SK-N-SH (cell line): ENCODE data around the gene CCDC171. TPM values are rescaled to one million over a fixed set of nuclear protein-coding genes. Genes with fewer than 3 reads are reported as not detected.
"Not testable (repeated sequence)": the region's sequence is repeated elsewhere in the genome, so short reads cannot be mapped to it uniquely, and the experiment has no call there.

Experiments
- CTCF ChIA-PET: fragments of 300-600, 350-600 bp; formaldehyde crosslinking; extraction: SDS; loops from one replicate; lab custom pipeline; 2021; lab: Yijun Ruan, JAX
- POLR2A ChIA-PET: fragments of 350-600 bp; sonication (Branson Sonifier 250); formaldehyde crosslinking; extraction: SDS; loops from one replicate; lab custom pipeline; 2020; ENCODE audit warnings: antibody characterized with exemption, inconsistent platforms; lab: Yijun Ruan, JAX
- DNase-seq: peaks from one replicate; pipeline ENCODE4 v3.0.0; 2012
- H2AFZ ChIP-seq: fragments of 200-600 bp; sonication (generic); 2 replicates; pipeline ENCODE4 v1.8.1; 2016; ENCODE audit warnings: antibody characterized with exemption, mild to moderate bottlenecking, low read depth
- H3F3A ChIP-seq: fragments of 200-600 bp; sonication (generic); replicated peaks from 2 replicates; pipeline ENCODE3; 2016; ENCODE audit warnings: antibody characterized with exemption, mild to moderate bottlenecking; ENCODE audit not compliant: insufficient read depth
- H3K27ac ChIP-seq, 2 experiments: fragments of 200-500 bp in 1 of 2; fragments of 200-600 bp in 1 of 2; sonication (Bioruptor generic) in 1 of 2; sonication (generic), shearing (Covaris generic) in 1 of 2; 2 replicates each; pipeline versions ENCODE4 v1.5.1 to v1.6.1; 2014 to 2016; ENCODE audit warnings: low read depth in 2 of 2, inconsistent platforms in 1 of 2, low read length in 1 of 2, mild to moderate bottlenecking in 1 of 2, mixed read lengths in 1 of 2
- H3K27me3 ChIP-seq: fragments of 200-600 bp; sonication (generic), shearing (Covaris generic); 2 replicates; pipeline ENCODE4 v1.6.1; 2016; ENCODE audit warnings: mixed run types; ENCODE audit not compliant: insufficient read depth
- H3K36me3 ChIP-seq, 2 experiments: fragments of 200-500 bp in 1 of 2; fragments of 200-600 bp in 1 of 2; sonication (Bioruptor generic) in 1 of 2; sonication (generic) in 1 of 2; replicated peaks in 1 of 2; 2 replicates each; pipeline versions ENCODE3 to v1.5.1; 2014 to 2016; ENCODE audit warnings: low read length in 1 of 2, mild to moderate bottlenecking in 1 of 2; ENCODE audit not compliant: insufficient read depth in 2 of 2, control insufficient read depth in 1 of 2
- H3K4me1 ChIP-seq, 2 experiments: fragments of 200-500 bp in 1 of 2; fragments of 200-600 bp in 1 of 2; sonication (Bioruptor generic) in 1 of 2; sonication (generic), shearing (Covaris generic) in 1 of 2; 2 replicates each; pipeline versions ENCODE4 v1.5.1 to v1.6.1; 2014 to 2016; ENCODE audit warnings: low read depth in 1 of 2, low read length in 1 of 2, mixed run types in 1 of 2; ENCODE audit not compliant: insufficient read depth in 2 of 2, control insufficient read depth in 1 of 2
- H3K4me2 ChIP-seq: fragments of 200-600 bp; sonication (generic), shearing (Covaris generic); 2 replicates; pipeline ENCODE4 v1.6.1; 2017; ENCODE audit warnings: mixed run types
- H3K4me3 ChIP-seq, 2 experiments: fragments of 200-500 bp in 1 of 2; fragments of 200-600 bp in 1 of 2; sonication (Bioruptor generic) in 1 of 2; sonication (generic), shearing (Covaris generic) in 1 of 2; 2 replicates each; pipeline versions ENCODE4 v1.5.1 to v1.8.1; 2014 to 2016; ENCODE audit warnings: low read depth in 2 of 2, inconsistent platforms in 1 of 2, low read length in 1 of 2, mild to moderate bottlenecking in 1 of 2, mixed read lengths in 1 of 2, moderate library complexity in 1 of 2
- H3K79me2 ChIP-seq: fragments of 200-600 bp; sonication (generic); 2 replicates; pipeline ENCODE4 v1.8.1; 2017; ENCODE audit warnings: mild to moderate bottlenecking; ENCODE audit not compliant: insufficient read depth
- H3K9ac ChIP-seq: fragments of 200-600 bp; sonication (generic); 2 replicates; pipeline ENCODE4 v1.6.1; 2017; ENCODE audit warnings: mixed run types
- H3K9me2 ChIP-seq: fragments of 200-600 bp; sonication (generic); 2 replicates; pipeline ENCODE4 v1.6.1; 2017; ENCODE audit warnings: mixed run types
- H3K9me3 ChIP-seq: fragments of 200-600 bp; sonication (generic); 2 replicates; pipeline ENCODE4 v1.6.1; 2017; ENCODE audit warnings: mixed run types, mild to moderate bottlenecking, moderate library complexity
- H4K20me1 ChIP-seq: fragments of 200-600 bp; sonication (generic); 2 replicates; pipeline ENCODE4 v1.6.1; 2017; ENCODE audit warnings: mild to moderate bottlenecking, mixed run types; ENCODE audit not compliant: insufficient read depth
- CHD2 ChIP-seq: fragments of 150-350 bp; IDR thresholded peaks from 2 replicates; pipeline ENCODE4 v1.6.1; 2018; ENCODE audit warnings: low read length; ENCODE audit not compliant: partially characterized antibody
- CTCF ChIP-seq: fragments of 200-600 bp; sonication (generic); IDR thresholded peaks from 2 replicates; pipeline ENCODE4 v1.6.1; 2017; ENCODE audit warnings: antibody characterized with exemption, mild to moderate bottlenecking, moderate library complexity
- ELF1 ChIP-seq: IDR thresholded peaks from 2 replicates; pipeline ENCODE4 v1.4.0; 2012
- EZH2phosphoT487 ChIP-seq: fragments of 200-600 bp; sonication (generic); IDR thresholded peaks from 2 replicates; pipeline ENCODE4 v1.6.1; 2017; ENCODE audit warnings: low read depth, mixed run types, mild to moderate bottlenecking, antibody characterized with exemption, moderate library complexity, borderline replicate concordance
- GABPA ChIP-seq: IDR thresholded peaks from 2 replicates; pipeline ENCODE4 v1.4.0; 2012; ENCODE audit warnings: low read depth, mild to moderate bottlenecking
- MXI1 ChIP-seq: IDR thresholded peaks from 2 replicates; pipeline ENCODE4 v1.6.1; 2012; ENCODE audit warnings: mild to moderate bottlenecking, low read depth, low read length, improper control_type of control experiment
- NFIC ChIP-seq: IDR thresholded peaks from 2 replicates; pipeline ENCODE4 v1.4.0; 2012; ENCODE audit warnings: borderline replicate concordance
- NRF1 ChIP-seq: IDR thresholded peaks from 2 replicates; pipeline ENCODE4 v1.6.1; 2012; ENCODE audit warnings: low read depth, mild to moderate bottlenecking, low read length
- RAD21 ChIP-seq: IDR thresholded peaks from 2 replicates; pipeline ENCODE4 v1.6.1; 2012; ENCODE audit warnings: mild to moderate bottlenecking, low read length
- RCOR1 ChIP-seq: fragments of 150-350 bp; IDR thresholded peaks from 2 replicates; pipeline ENCODE4 v1.6.1; 2017; ENCODE audit warnings: antibody characterized with exemption, low read length
- REST ChIP-seq: IDR thresholded peaks from 2 replicates; pipeline ENCODE4 v1.6.1; 2012; ENCODE audit warnings: mild to moderate bottlenecking, low read depth, low read length, moderate library complexity
- RFX5 ChIP-seq: IDR thresholded peaks from 2 replicates; pipeline ENCODE4 v1.6.1; 2012; ENCODE audit warnings: mild to moderate bottlenecking, improper control_type of control experiment, low read length
- RXRA ChIP-seq: IDR thresholded peaks from 2 replicates; pipeline ENCODE4 v1.4.0; 2012; ENCODE audit warnings: low read depth, mild to moderate bottlenecking, borderline replicate concordance
- USF2 ChIP-seq: fragments of 150-350 bp; IDR thresholded peaks from 2 replicates; pipeline ENCODE4 v1.6.1; 2017; ENCODE audit warnings: antibody characterized with exemption, low read length, low read depth, borderline replicate concordance
- YY1 ChIP-seq: IDR thresholded peaks from 2 replicates; pipeline ENCODE4 v1.4.0; 2012; ENCODE audit warnings: low read depth, mild to moderate bottlenecking
- WGBS: methylation state at CpG from one replicate; pipeline ENCODE4 v1.1.6; 2017; ENCODE audit warnings: low lambda C conversion rate; 5-methylcytosine and 5-hydroxymethylcytosine counted together
- polyA plus RNA-seq, 3 experiments: library from polyadenylated mRNA; depleted of rRNA; stranded (reverse); fragments of >200 nt; gene quantifications; 2 replicates each; pipeline ENCODE4 v1.2.3, GENCODE V29; 2012

CCDC171 gene
- polyA plus RNA-seq, 1 of the 3 experiments (the other 2 are of a cell fraction) = 0.54 TPM

GRCh38 chr9:15785584-15785983, 232.7 kb downstream of the CCDC171 start (continued):
- no peak for TF ChIP-seq CTCF
- TF ChIP-seq USF2 = no peak
- TF ChIP-seq RFX5 = no peak
- TF ChIP-seq NFIC = no peak

- ChIA-PET CTCF (no interaction called here), POLR2A (no interaction called here)
- H3K9me2 ChIP-seq = no peaks in the 10 kb centered on the region
- H3K4me2 ChIP-seq = no peak overlapping the region
- WGBS = 88% methylated on average over 3 of the region's 3 CpGs
- H3K27me3 ChIP-seq = no peaks in the 10 kb centered on the region
- H3K79me2 ChIP-seq = no peaks in the 10 kb centered on the region
- H3K4me1 ChIP-seq = no peaks in the 10 kb centered on the region
- H3K27ac ChIP-seq = no peak overlapping the region
- TF ChIP-seq CHD2 (no peak), MXI1 (no peak), RXRA (no peak), NRF1 (no peak), REST (no peak), YY1 (no peak), ELF1 (no peak), GABPA (no peak), RCOR1 (no peak), EZH2phosphoT487 (no peak), RAD21 (no peak), NFIC (no peak)
- no peak overlapping the region for H2AFZ ChIP-seq
- H3K9me3 ChIP-seq = no peaks in the 10 kb centered on the region
- H3K9ac ChIP-seq = no peak overlapping the region
- no peaks in the 10 kb centered on the region for H3K36me3 ChIP-seq
- no peaks in the 10 kb centered on the region for H3F3A ChIP-seq
- H3K4me3 ChIP-seq = no peak overlapping the region
- no peak for DNase-seq
- no peaks in the 10 kb centered on the region for H4K20me1 ChIP-seq
Observed at GRCh38 chr9:15786616-15787015, 233.8 kb downstream of the CCDC171 start.

DNA sequence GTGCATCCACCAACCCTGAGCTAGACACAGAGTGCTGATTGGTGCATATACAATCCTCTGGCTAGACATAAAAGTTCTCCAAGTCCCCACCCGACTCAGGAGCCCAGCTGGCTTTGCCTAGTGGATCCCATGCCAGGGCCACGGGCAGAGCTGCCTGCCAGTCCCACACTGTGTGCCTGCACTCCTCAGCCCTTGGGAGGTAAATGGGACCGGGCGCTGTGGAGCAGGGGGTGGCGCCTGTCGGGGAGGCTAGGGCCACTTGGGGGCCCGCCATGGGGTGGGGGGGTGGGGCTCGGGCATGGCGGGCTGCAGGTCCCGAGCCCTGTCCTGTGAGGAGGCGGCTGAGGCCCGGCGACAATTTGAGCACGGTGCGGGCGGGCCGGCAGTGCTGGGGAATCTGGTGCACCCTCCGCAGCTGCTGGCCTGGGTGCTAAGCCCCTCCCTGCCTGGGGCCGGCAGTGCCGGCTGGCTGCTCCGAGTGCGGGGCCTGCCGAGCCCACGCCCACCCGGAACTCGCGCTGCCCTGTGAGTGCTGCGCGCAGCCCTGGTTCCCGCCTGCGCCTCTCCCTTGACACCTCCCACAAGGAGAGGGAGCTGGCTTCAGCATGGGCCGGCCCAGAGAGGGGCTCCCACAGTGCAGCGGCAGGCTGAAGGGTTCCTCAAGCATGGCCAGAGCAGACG, 257.5 kb downstream of the CCDC171 start:
- H3K9me3 ChIP-seq, H3K9me2 ChIP-seq, H3F3A ChIP-seq, H3K79me2 ChIP-seq, H4K20me1 ChIP-seq, POLR2A ChIA-PET, H3K4me3 ChIP-seq, CTCF ChIA-PET, H3K27me3 ChIP-seq, H3K4me2 ChIP-seq, H3K27ac ChIP-seq, H3K36me3 ChIP-seq, H2AFZ ChIP-seq, H3K9ac ChIP-seq, DNase-seq, H3K4me1 ChIP-seq: not testable (repeated sequence)
- 70% methylated on average over 8 of the region's 34 CpGs for WGBS
